HG03159 (cell line): ENCODE results near the gene STRBP.
"Not testable (repeated sequence)": the region's sequence is repeated elsewhere in the genome, so short reads cannot be mapped to it uniquely, and the experiment has no call there.

ENCODE experiments used
- ATAC-seq: cut with Tn5 transposase; IDR thresholded peaks from one replicate; pipeline ENCODE4 v1.9.1; 2021; ENCODE audit warnings: mild to moderate bottlenecking, moderate library complexity; ENCODE audit not compliant: unreplicated experiment

Gene STRBP

GRCh38 chr9:123200469-123200868 lies 67.9 kb downstream of the STRBP start:
- ATAC-seq, result not testable (repeated sequence)

- ATAC-seq, result no peak
These were observed 72.3 kb downstream of the STRBP start for GRCh38 chr9:123196124-123196523.

DNA sequence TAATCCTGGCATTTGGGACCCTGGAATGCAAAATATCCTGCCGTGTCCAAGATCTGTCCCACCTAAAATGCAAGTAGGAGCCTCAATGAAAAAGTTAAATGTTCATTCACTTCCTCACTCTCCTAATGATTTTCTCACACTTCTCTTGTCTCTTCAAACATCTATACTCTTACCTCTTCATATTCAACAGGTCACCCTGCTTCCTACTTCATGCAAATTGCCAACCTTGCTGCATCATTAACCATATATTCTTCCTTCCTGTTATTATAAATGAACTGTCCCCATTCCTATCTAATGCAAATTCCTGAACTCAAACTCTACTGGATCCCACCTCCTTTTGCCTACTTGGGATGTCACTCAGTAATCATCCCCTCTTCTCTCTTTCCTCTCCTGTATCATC lies 74.4 kb downstream of the STRBP start:
- no peak for ATAC-seq

- no peak for ATAC-seq
These were observed 76.7 kb downstream of the STRBP start for GRCh38 chr9:123191680-123192079.

GRCh38 chr9:123191260-123191659 lies 77.1 kb downstream of the STRBP start:
- no peak for ATAC-seq

DNA sequence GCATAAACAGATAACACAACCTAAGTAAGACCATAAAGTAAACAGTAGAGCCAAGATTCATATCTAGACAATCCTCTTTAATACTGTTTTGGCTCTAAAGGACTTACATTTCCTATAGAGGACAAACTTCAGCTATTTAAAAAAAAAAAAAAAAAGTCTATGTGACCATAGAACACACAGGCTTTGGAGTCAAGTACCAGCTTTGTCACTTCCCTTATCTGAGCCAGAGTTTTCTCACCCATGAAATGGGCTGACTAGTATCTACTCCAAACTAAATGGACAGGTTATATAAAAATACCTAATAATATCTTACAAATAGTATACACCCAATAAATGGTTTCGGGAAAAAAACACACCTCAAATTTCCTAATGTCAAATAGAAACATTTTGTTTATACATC lies 81.3 kb downstream of the STRBP start:
- no peak for ATAC-seq

DNA sequence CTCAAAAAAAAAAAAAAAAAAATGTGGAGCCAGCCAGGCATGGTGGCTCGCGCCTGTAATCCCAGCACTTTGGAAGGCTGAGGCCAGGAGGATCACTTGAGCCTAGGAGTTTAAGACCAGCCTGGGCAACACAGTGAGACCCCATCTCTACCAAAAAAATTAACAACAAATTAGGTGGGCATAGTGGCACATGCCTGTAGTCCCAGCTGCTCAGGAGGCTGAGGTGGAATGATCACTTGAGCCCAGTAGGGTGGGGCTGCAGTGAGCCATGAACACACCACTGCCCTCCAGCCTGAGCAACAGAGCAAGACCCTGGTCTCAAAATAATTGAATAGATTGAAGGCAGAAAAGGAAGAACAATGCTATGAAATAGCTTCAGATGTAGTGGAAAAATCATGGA lies 82.4 kb downstream of the STRBP start:
- not testable (repeated sequence) for ATAC-seq

DNA sequence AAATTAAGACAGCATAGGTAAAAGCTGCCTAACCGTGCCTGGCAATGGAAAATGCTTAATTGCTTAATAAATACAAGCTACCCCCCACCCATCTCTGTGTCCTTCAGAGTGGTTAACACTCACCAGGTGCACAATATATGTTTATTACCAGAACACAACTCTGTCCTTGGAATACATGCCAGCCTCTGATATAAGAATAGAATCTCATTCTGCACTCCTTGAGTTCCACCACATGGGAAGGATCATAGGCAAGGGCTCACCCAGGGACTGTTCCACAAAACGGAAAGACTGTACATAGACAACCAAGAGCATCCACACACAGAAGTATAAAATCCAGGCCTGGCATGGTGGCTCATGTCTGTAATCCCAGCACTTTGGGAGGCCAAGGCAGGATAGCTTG lies 91.4 kb downstream of the STRBP start:
- no peak for ATAC-seq

DNA sequence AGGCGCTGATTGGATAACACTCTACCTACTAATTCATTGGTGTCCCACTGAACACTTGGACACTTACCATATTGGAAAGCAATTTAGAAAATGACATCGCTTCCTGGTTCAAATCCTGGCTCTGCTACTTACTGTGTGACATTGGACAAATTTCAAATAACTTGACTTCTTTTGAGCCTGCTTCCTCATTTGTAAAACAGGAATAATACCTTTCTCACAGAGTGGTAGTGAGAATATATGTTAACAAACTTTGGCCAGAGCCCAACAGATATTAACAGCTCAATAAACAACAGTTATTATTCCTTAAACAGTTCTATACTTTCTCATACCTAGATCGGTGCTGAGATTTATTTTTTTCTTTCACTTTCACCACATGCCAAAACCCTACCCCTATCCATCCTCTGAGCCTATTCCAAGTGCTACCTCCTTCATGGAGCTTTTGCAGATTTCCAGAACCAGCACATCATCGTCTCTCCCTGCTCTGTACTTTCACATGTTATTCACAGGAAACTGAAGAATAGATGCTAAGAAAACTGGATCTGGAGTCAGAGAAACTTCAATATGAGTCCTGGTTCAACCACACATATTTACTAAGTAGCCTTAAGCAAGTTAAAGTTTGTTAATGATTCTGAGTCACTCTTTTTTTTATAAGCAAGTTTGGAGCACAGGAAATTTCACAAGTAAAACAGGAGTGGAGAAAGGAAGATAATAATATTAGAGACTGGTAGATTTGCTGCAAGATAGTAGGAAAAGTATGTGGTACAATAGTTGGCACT lies 92.3 kb downstream of the STRBP start:
- no peak for ATAC-seq

- ATAC-seq, result peak; percentile 92
These were observed 93.4 kb downstream of the STRBP start for GRCh38 chr9:123174887-123175518.

GRCh38 chr9:123174079-123174478 lies 94.3 kb downstream of the STRBP start:
- no peak for ATAC-seq

GRCh38 chr9:123169926-123170325 lies 98.5 kb downstream of the STRBP start:
- no peak for ATAC-seq

DNA sequence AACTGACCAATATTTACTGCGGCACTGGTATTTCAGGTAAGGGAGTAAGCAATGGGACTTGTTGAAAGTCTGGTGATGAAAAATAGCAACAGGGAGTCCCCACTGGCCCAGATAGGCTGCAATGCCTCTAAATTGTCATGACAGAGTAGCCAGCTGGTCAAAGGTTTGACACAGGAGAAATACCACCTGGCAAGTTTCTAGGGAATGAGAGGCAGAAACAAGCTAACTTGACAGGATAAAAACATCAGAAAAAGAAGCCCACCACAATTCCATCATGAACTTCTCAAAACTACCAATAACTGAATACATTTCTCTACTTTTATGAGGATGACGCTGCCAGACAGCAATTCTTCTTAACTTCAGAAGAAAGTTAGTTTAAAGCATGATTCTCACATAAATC lies 99.8 kb downstream of the STRBP start:
- no peak for ATAC-seq

DNA sequence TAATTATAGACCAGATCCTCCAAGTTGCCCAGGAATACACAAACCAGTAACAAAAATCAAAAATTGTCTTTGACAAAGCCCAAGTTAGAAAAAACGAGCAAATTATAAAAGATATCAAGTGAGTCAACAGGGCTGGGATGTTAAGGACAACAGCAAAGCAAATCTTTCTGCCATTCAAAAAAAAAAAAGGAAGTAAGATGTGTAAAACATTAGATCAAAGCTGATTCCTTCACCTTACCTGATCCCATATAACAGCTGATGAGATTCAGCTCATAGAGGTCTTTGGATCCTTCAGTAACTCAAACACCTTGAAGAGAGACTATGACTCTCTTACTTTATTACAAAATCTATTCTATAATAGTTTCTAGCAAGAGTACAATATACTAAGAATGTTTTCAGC lies 100.9 kb downstream of the STRBP start:
- ATAC-seq, result no peak

DNA sequence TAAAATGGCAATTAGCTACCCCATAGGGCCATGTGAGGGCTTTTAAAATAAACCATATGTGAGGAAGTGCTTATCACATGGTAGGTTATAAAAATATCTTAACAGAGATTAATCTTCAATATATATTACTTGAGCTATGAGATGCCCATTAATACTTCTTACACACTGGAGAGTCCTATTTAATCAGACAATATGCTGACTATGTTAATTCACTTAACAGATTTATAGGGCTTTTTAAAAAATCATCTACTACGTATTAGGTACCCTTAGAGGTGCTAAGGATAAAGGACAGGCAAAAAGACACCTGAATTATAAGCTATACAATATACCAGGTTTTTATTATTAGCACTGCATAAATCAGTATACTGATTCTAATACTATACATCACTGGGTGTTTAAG lies 102.6 kb downstream of the STRBP start:
- no peak for ATAC-seq

DNA sequence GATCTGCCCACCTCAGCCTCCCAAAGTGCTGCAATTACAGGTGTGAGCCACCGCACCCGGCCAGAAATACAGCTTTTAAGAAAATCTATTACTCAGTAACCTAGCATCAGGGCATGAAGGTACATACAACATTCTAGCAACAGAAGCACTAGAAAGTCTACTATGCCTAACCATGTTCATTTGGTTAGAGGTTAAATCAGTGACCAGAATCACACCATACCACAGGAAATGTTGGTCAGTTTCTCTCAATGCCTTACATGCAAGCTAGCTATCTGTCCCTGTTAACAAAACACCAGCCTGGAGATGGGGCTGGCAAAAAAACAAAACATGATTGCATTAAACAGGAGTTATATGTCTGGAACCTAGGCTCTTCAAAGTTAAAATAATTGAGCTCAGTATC lies 104.1 kb downstream of the STRBP start:
- ATAC-seq, result no peak

DNA sequence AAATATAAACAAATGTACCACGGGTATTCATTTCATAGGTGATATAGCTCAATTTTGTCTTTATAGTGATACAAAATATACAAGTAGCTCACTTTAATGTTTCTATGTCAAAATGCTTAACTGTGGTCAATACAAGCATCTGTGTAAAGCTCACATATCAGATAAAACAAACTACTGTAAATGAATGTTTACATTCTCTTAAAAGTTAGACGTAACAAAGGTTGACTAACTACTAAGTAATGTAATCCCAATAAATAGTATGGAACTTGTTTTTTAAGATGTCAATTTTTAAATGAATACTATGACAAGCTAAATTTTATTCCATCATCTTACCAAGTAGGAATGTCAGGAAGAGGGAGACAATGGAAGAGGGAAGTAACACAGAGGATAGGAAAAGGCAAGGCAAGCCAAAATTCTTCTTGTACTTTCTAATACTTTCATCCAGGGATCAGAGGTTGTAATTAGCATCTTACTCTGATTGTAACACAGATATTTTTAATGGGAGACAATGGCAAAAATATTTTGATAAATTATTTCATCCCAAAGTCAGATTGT lies 105.5 kb downstream of the STRBP start:
- no peak for ATAC-seq

DNA sequence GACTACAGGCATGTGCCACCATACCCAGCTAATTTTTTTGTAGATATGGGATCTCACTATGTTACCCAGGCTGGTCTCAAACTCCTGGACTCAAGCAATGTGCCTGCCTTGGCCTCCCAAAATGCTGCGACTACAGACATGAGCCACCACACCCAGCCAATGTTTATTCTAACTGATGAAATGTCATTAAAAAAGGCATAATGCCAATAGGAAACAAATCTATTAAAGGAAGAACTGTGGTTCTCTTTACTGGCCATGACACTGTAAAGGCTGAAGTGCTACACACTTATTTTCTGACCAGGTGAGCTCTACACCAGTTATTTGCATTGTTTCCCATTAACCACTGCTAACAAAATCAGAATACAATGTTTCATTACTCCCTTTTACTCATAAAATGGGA lies 106.0 kb downstream of the STRBP start:
- ATAC-seq, result no peak

GRCh38 chr9:123157221-123157620 lies 111.2 kb downstream of the STRBP start:
- no peak for ATAC-seq

DNA sequence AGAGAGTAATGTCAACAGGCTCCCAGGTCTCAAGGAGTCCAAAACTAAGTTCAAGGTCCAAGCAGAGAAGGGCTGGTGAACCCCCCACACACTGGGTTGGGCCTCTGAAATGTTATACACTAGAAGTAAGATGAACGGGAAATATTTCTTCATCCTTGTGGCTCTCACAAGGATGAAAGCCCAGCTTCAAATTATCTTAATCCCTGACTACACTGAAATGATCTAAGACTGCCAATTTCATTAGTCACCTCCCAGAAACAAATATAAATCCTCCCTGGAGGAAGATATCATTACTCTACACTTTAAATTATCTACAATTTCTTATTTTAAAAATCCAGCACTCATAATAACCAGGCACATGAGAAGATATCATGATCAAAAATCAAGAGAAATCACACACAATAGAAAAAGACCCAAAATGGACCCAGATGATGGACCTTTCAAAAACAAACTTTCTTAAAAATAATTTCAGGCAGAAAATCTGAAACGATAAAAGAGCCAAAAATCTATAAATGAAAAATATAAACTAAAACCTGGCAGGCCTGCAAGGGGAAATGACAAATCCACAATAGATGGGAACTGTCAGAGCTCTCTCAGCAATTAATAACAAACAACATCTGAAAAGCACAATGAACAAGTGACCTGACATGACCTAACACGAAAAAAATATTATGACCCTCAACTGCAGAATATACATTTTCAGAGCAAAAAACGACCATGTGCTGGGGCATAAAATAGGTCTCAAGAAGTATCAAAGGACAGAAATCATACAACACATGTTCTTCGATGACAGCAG lies 117.5 kb downstream of the STRBP start:
- ATAC-seq, result no peak

GRCh38 chr9:123149067-123149466 lies 119.3 kb downstream of the STRBP start:
- ATAC-seq, result no peak

GRCh38 chr9:123138163-123138562 lies 130.2 kb downstream of the STRBP start:
- ATAC-seq, result no peak
